ENCODE measurements around the gene OXA1L.
"Not testable (repeated sequence)": the region's sequence is repeated elsewhere in the genome, so short reads cannot be mapped to it uniquely, and the experiment has no call there.

Gene OXA1L

GRCh38 chr14:22766457-22767322 is at the start of gene OXA1L:
TSS of gene OXA1L (plus strand) at chr14:22766688. CDS start at chr14:22766702, 14 bp downstream.
- in situ Hi-C loops (cut with MboI; ENCODE audit: low sequenced_read_pairs), result no loop called here

GRCh38 chr14:22718091-22718490 is 48.4 kb upstream of the OXA1L start:
- in situ Hi-C loops (cut with MboI; ENCODE audit: low sequenced_read_pairs), result no loop called here

DNA sequence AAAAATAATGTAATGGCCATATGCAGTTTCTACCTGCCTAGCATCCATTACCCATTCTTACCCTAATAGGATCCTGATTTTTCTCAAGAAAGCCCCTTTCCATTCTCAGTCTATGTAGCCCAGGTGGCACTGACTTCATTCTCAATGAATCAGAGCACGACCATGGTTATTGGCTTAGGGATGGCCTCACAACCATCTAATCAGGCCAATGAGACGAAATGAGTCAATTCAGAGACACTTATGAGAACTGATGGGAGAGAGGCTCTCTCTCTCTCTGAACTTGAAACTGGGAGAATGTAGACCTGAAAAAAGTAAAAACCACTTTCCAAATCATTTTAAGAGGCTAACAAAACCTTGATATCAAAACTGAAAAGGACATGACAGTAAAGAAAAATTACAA is 45.3 kb upstream of the OXA1L start:
- in situ Hi-C loops (cut with MboI; ENCODE audit: low sequenced_read_pairs), result no loop called here

GRCh38 chr14:22723815-22724214 is 42.7 kb upstream of the OXA1L start:
- in situ Hi-C loops (cut with MboI; ENCODE audit: low sequenced_read_pairs), result no loop called here

DNA sequence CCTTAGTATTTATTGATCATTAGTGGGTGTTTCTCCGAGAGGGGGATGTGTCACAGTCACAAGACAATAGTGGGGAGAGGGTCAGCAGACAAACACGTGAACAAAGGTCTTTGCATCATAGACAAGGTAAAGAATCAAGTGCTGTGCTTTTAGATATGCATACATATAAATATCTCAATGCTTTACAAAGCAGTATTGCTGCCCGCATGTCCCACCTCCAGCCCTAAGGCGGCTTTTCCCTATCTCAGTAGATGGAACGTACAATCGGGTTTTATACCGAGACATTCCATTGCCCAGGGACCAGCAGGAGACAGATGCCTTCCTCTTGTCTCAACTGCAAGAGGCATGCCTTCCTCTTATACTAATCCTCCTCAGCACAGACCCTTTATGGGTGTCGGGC is 41.6 kb upstream of the OXA1L start:
- in situ Hi-C loops (cut with MboI; ENCODE audit: low sequenced_read_pairs), result not testable (repeated sequence)

- in situ Hi-C loops (cut with MboI; ENCODE audit: low sequenced_read_pairs), result not testable (repeated sequence)
Measured at GRCh38 chr14:22725374-22725773, 41.1 kb upstream of the OXA1L start.

DNA sequence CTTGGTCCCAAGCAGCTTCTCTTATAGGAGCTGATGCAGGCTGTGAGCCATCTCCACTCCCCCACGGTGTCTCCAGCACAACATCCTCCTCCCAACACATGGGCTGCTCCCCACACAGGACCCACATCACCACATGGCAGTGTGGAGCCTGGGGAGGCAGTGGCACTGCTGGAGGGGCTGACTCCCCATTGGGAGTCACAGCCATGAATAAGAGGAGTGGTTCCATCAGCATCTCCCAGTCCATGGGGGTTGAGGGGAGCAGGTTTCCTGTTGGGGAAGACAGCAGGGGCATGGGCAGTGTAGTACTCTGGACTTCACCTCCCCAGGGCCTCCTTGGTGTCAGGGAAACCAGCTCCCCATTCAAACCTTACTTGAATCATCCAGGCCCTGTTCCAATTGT is 40.5 kb upstream of the OXA1L start:
- in situ Hi-C loops (cut with MboI; ENCODE audit: low sequenced_read_pairs), result no loop called here

GRCh38 chr14:22732062-22732461 is 34.4 kb upstream of the OXA1L start:
- in situ Hi-C loops (cut with MboI; ENCODE audit: low sequenced_read_pairs), result not testable (repeated sequence)

GRCh38 chr14:22733829-22734228 is 32.7 kb upstream of the OXA1L start:
- in situ Hi-C loops (cut with MboI; ENCODE audit: low sequenced_read_pairs), result no loop called here

DNA sequence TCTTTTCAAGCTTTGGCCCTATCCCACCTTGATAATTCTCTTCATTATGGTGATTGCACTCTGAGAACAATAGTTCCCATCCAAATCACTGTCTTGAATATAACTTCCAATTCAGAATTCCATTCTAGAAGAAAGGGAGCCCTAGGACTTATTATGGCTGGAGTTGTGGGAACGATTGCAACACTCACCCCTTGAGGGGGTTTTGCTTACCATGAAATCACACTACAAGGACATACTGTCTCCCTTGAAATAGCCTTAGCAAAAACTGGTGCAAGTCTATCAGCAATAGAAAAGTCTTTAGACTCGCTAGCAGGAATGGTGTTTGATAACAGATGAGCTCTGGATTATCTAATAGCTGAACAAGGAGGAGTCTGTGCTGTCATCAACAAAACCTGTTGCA is 31.4 kb upstream of the OXA1L start:
- in situ Hi-C loops (cut with MboI; ENCODE audit: low sequenced_read_pairs), result no loop called here

- in situ Hi-C loops (cut with MboI; ENCODE audit: low sequenced_read_pairs), result not testable (repeated sequence)
Measured at GRCh38 chr14:22736384-22736783, 30.1 kb upstream of the OXA1L start.

- in situ Hi-C loops (cut with MboI; ENCODE audit: low sequenced_read_pairs), result no loop called here
Measured at GRCh38 chr14:22737052-22737451, 29.4 kb upstream of the OXA1L start.

GRCh38 chr14:22739423-22739822 is 27.1 kb upstream of the OXA1L start:
- in situ Hi-C loops (cut with MboI; ENCODE audit: low sequenced_read_pairs), result no loop called here

DNA sequence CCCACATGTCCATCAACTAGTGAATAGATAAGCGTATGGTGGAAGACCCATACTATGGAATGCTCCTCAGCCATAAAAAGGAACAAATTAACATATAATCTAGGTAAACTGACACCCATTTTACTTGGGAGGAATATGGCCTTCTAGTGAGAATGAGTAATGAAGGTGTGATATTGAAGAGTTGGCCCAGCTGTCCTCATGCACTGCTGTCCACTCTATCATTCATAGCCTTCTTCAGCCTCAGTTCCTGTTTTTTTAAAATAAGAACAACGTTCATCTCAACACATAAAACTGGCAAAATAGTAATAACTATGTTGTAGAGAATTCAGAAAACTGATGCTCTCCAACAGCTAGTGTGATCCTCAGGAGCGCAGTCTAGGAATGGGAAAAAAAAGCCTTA is 26.5 kb upstream of the OXA1L start:
- in situ Hi-C loops (cut with MboI; ENCODE audit: low sequenced_read_pairs), result no loop called here

GRCh38 chr14:22747769-22748168 is 18.7 kb upstream of the OXA1L start:
- in situ Hi-C loops (cut with MboI; ENCODE audit: low sequenced_read_pairs), result no loop called here

GRCh38 chr14:22748206-22748605 is 18.3 kb upstream of the OXA1L start:
- in situ Hi-C loops (cut with MboI; ENCODE audit: low sequenced_read_pairs), result no loop called here

DNA sequence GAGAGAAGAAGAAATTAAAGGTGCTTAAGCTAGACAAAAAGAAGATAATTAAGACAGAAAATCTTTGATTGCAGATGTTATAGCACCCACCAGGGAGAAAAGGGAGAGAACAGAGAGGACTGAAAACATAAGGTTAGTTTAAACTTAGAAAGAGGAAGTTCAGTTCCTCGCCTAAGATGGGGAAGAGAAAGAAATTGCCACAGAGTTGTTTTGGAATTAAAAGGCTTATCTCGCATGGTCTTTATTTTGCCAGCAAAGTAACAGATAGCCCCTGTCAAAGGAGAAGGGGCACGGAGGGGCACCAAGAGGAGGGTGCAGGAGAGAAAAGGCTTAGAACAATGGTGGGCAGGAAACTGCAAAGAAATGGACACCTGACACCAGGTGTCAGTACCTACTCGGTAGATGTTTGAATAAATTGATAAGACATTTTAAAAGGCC is 17.8 kb upstream of the OXA1L start:
- in situ Hi-C loops (cut with MboI; ENCODE audit: low sequenced_read_pairs), result no loop called here

DNA sequence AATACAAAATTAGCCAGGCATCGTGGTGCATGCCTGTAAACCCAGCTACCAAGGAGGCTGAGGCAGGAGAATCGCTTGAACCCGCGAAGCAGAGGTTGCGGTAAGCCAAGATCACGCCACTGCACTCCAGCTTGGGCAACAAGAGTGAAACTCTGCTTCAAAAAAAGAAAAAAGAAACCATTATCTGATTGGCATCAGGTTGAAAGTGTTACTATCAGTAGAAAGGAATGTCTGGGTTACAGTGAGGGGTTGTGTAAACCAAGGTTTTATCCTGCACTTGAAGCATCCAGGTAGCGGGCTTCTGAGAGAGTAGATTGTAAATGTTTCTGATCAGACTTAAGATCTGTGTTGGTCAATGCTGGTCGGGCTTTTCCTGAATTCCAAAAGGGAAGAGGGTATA is 14.1 kb upstream of the OXA1L start:
- in situ Hi-C loops (cut with MboI; ENCODE audit: low sequenced_read_pairs), result no loop called here

GRCh38 chr14:22753586-22753985 is 12.9 kb upstream of the OXA1L start:
- in situ Hi-C loops (cut with MboI; ENCODE audit: low sequenced_read_pairs), result no loop called here

DNA sequence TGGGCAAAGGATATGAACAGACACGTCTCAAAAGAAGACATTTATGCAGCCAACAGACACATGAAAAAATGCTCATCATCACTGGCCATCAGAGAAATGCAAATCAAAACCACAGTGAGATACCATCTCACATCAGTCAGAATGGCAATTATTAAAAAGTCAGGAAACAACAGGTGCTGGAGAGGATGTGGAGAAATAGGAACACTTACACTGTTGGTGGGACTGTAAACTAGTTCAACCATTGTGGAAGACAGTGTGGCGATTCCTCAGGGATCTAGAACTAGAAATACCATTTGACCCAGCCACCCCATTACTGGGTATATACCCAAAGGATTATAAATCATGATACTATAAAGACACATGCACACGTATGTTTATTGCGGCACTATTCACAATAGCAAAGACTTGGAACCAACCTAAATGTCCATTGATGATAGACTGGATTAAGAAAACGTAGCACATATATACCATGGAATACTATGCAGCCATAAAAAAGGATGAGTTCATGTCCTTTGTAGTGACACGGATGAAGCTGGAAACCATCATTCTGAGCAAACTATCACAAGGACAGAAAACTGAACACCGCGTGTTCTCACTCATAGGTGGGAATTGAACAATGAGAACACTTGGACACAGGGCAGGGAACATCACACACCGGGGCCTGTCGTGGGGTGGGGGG is 8.4 kb upstream of the OXA1L start:
- in situ Hi-C loops (cut with MboI; ENCODE audit: low sequenced_read_pairs), result not testable (repeated sequence)

GRCh38 chr14:22761734-22762133 is 4.8 kb upstream of the OXA1L start:
- in situ Hi-C loops (cut with MboI; ENCODE audit: low sequenced_read_pairs), result no loop called here

GRCh38 chr14:22764382-22764781 is 2.1 kb upstream of the OXA1L start:
- in situ Hi-C loops (cut with MboI; ENCODE audit: low sequenced_read_pairs), result no loop called here

DNA sequence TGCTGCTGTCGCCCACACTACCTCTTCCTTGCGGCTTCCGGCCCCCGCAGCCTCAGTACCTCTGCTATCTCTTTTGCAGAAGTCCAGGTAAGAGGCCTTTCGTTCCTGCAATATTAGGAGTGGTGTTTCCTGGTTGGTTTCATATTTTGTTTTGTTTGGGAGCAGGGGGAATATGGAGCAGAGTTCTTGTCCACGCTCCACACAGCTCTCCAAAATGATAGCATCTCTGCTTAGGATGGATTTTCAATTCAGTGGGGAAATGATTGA is 768 bp downstream of the OXA1L start:
- in situ Hi-C loops (cut with MboI; ENCODE audit: low sequenced_read_pairs), result no loop called here
